ENCODE measurements around the gene TMBIM4.
"Not testable (repeated sequence)": the region's sequence is repeated elsewhere in the genome, so short reads cannot be mapped to it uniquely, and the experiment has no call there.

Gene TMBIM4

DNA sequence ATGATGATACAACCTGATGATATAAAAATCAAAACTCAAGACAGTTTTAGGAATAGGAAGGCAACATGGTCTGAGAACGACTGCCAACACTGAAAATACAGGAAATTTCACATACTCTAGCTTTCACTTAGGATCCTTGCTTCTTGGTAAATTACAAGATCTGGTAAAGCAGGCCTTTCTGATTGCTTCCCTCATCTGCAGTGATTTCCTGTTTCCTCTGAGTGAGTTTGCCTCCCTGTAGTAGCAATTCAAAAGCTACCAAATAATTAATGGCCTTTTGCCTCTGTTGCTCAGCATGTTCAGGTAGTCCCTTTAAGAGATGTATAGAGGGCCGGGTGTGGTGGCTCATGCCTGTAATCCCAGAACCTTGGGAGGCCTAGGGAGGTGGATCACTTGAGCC, 17.2 kb upstream of the TMBIM4 start:
- DNase-seq (ENCODE audit: insufficient read length, low spot score), result no peak
- FAIRE-seq, result no peak

DNA sequence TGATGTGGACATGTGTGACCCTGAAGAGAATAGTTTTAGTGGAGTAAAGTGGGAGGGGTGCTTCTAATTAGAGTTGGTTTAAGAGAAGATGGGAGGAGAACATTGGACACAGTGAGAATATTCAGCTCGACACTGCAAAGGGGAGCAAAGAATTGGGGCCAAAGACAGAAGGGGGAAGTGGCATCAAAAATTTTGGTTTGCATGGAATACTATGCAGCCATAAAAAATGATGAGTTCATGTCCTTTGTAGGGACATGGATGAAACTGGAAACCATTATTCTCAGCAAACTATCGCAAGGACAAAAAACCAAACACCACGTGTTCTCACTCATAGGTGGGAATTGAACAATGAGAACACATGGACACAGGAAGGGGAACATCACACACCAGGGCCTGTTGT, 15.0 kb upstream of the TMBIM4 start:
- not testable (repeated sequence) for DNase-seq (ENCODE audit: insufficient read length, low spot score); FAIRE-seq

DNA sequence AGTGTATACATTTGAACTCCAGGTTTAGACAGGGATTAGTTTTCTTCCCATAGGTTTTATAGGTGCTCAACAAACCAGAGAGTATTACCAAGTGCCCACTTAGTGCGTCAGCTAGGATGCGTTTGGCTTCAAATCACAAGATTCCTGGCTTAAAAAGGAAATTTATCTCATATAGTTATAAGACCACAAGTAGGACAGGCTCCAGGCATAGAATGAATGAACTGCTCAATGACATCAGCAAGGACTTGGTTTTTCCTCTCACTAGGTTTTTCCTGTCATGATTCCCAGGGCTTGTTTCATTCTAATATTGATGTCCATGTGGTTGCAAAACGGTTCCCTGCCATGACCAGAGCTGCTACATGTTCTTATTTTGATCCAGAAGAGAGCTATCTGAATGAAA, 13.2 kb upstream of the TMBIM4 start:
- FAIRE-seq (no peak), DNase-seq (ENCODE audit: insufficient read length, low spot score) (no peak)

DNA sequence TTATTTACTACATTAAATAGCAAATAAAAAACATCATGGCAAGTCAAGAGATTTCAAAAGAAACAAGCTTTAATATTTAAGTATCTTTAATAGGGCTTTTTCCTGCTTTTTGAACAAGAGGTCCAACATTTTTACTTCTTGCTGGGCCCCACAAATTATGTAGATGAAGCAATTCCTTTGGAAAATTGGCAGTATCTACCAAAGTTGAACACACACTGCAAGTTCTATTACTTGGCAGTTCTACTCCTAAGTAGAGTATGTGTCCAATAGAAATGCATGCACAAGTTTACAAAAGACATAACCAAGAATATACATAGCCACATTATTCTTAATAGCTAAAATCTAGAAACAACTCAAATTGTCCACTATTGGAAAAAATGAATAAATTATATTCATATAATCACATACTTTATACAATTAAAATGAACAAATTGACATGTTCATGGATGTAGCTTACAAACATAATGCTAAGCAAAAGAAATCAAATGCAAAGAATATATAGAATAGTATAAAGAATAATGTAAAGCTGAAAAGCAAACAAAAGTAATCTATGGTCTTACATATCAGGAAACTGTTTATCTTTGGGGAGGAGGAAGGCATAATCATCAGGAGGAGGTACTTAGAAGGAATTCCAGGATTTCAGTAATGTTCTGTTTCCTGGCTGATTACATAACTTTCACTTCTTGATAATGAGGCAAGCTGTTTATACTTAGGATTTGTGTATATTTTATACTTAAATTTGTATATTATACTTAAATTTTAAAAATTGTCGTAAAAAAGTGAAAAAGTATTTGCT, 6.5 kb upstream of the TMBIM4 start:
- no peak for FAIRE-seq

DNA sequence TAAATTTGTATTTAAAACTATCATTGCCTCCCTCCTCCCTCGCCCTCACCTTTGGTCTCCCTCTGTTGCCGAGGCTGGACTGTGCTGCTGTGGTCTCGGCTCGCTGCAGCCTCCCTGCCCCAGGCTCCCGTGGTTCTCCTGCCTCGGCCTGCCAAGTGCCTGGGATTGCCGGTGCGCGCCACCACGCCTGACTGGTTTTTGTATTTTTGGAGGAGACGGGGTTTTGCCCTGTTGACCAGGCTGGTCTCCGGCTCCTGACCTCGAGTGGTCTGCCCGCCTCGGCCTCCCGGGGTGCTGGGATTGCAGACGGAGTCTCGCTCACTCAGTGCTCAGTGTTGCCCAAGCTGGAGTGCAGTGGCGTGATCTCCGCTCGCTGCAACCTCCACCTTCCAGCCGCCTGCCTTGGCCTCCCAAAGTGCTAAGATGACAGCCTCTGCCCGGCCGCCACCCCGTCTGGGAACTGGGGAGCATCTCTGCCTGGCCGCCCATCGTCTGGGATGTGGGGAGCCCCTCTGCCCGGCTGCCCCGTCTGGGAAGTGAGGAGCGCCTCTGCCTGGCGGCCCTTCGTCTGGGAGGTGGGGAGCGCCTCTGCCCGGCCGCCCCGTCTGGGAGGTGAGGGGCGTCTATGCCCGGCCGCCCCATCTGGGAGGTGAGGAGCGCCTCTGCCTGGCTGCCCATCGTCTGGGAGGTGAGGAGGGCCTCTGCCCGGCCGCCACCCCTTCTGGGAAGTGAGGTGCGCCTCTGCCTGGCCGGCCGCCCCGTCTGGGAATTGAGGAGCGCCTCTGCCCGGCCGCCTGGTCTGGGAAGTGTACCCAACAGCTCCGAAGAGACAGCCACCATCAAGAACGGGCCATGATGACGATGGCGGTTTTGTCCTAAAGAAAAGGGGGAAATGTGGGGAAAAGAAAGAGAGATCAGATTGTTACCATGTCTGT, 4.9 kb upstream of the TMBIM4 start:
- DNase-seq (ENCODE audit: insufficient read length, low spot score); FAIRE-seq: not testable (repeated sequence)

More for the DNA sequence above, 6.5 kb upstream of the TMBIM4 start:
- no peak for DNase-seq (ENCODE audit: insufficient read length, low spot score)

DNA sequence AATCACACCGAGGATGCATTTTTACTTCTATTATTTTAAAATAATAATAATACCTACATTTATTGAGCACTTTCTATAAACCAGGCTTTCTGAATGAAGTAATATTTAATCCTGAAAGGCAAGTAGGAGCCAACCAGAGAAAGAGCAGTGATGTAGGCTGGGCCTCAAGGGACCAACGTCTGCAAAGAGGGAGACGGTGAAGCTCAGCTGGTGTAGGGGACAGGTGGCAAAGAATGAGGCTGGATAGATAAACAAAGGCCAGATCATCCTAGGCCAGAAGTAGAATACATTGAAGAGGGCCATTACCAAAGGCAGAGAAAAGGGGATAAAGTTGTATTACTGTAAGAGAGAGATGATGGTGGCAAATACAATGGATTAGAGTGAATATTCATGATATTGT, 810 bp upstream of the TMBIM4 start:
- DNase-seq (ENCODE audit: insufficient read length, low spot score), result no peak
- FAIRE-seq, result no peak

DNA sequence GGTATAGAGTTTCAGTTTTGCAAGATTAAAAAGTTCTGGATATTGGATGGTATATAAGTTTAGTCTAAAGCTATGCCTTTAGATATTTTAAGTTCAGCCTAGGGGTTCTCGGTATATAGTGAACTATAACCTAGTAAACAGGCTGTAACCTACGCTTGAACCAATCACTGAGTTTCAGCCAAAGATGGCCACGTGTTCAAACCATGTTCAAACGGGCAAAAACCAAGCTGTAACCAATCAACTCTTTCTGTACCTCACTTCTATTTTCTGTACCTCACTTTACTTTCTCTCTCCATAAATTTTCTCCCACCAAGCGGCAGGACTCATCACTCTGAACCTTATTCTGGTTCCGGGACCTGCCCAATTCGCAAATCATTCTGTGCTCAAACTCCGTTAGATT, 1.4 kb downstream of the TMBIM4 start:
- DNase-seq (ENCODE audit: insufficient read length, low spot score), result no peak
- no peak for FAIRE-seq

DNA sequence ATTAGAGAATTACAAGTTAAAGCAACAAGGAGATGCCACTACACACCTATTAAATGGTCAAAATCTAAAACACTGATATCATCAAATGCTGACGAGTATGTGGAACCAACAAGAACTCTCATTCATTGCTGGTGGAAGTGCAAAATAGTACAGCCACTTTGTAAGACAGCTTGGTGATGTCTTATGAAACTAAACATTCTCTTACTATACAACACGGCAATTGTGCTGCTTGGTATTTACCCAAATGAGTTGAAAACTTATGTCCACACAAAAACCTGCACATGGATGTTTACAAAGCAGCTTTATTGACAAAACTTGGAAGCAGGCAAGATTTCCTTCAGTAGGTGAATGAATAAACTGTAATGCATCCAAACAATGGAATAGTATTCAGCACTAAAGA, 3.2 kb downstream of the TMBIM4 start:
- no peak for FAIRE-seq
- no peak for DNase-seq (ENCODE audit: insufficient read length, low spot score)

DNA sequence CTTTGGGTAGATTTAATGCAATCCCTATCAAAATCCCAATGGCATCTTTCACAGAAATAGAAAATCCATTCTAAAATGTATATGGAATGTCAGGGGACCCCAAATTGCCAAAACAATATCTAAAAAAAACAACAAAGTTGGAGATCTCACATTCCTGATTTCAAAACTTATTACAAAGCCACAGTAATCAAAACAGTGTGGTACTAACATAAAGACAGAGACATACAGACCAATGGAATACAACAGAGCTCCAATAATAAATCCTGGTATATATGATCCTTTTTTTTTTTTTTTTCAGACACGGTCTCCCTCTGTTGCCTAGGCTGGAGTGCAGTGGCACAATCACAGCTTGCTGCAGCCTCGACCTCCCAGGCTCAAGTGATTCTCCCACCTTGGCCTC, 4.7 kb downstream of the TMBIM4 start:
- DNase-seq (ENCODE audit: insufficient read length, low spot score), result no peak
- FAIRE-seq, result no peak

DNA sequence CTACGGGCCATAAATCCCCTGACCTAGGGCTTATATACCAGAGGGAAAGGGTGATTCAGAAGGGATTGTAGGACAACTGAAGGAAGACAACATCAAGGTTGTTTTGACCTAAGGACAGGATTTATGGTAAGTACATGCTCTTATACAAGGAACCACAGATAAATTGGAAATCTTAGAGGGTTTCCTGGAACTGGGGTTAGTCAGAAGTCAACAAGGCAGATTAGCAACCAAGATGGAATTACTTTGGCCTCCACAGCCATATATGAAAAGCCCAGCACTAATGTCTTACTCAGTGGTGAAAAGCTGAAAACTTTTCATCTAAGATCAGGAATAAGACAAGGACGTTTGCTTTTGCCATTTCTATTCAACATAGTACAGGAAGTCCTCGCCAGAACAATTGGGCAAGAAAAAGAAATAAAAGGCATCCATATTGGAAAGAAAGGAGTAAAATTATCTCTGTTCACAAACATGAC, 5.4 kb downstream of the TMBIM4 start:
- DNase-seq (ENCODE audit: insufficient read length, low spot score) (no peak), FAIRE-seq (no peak)

DNA sequence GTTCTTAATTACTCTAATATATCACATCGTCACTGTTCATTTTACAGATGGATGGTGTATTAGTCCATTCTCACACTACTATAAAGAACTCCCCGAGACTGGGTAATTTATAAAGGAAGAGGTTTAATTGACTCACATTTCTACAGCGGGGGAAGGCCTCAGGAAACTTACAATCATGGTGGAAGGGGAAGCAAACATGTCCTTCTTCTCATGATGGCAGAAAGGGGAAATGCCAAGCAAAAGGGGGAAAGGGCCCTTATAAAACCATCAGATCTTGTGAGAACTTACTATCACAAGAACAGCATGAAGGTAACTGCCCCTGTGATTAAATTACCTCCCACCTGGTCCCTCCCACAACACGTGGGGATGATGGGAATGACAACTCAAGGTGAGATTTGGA, 6.5 kb downstream of the TMBIM4 start:
- FAIRE-seq, result no peak
- DNase-seq (ENCODE audit: insufficient read length, low spot score), result no peak

DNA sequence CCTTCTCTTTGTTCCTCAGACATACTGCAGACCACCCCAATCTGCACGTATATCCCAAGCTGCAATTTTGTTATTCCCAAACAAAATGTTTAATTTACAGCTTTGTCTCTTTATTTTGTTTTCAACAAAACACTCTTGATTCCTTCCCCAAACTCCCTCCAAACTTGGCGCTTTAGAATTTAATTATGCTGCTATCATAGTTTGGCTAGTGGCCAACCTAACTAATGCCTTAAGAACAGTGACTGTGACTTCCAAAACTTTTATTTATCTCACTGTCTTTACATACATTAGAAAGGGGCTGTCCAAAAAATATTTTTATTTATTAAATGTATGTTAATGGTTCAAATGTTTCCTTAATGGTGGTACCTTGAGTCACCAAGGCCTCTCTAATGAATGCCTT, 7.1 kb downstream of the TMBIM4 start:
- DNase-seq (ENCODE audit: insufficient read length, low spot score), result no peak
- FAIRE-seq, result no peak

DNA sequence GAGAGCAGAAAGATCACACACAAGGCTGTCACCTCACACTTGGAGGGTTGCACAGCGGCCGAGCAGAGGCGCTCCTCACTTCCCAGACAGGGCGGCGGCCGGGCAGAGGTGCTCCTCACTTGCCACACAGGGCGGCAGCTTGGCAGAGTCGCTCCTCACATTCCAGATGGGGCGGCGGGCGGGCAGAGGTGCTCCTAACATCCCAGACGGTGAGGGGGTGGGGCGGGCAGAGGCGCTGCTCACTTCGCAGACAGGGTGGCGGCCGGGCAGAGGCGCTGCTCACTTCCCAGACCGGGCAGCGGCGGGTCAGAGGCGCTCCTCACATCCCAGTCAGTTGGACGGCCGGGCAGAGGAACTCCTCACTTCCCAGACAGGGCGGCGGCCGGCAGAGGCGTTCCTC, 9.1 kb downstream of the TMBIM4 start:
- no peak for FAIRE-seq
- no peak for DNase-seq (ENCODE audit: insufficient read length, low spot score)

DNA sequence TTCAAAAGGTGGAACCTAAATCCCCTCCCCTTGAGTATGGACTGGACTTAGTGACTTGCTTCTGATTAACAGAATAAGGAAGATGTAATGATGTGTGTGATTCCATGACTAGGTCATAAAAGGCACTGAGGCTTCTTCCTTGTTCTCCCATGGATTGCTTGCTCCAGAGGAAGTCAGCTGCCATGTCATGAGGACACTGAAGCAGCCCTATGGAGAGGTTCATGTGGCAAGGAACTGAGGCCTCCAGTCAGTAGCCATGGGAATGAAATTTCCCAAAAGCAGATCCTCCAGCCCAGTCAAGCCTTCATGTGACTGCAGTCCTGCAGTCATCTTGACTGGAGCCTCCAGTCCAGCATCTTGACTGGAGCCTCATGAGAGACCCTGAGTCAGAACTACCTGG, 10.7 kb downstream of the TMBIM4 start:
- no peak for DNase-seq (ENCODE audit: insufficient read length, low spot score)
- no peak for FAIRE-seq

DNA sequence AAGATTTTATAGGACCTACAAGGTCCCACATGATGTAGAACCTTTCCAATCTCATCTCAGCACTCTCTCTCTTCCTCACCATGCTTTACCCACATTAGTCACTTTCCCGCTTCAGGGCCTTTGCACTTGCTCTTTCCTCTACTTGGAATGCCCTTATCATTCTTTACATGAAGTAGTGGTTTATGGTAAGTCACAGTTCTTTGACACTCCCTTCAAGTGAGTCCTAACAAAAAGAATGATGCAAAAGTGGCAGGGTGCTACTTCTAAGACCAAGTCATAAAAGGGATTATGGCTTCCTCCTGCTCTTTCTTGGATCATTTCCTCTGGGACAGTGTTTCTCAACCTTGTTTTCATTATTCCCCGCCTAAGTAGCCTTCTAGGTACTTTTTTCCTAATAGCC, 13.1 kb downstream of the TMBIM4 start:
- DNase-seq (ENCODE audit: insufficient read length, low spot score) (no peak), FAIRE-seq (no peak)

DNA sequence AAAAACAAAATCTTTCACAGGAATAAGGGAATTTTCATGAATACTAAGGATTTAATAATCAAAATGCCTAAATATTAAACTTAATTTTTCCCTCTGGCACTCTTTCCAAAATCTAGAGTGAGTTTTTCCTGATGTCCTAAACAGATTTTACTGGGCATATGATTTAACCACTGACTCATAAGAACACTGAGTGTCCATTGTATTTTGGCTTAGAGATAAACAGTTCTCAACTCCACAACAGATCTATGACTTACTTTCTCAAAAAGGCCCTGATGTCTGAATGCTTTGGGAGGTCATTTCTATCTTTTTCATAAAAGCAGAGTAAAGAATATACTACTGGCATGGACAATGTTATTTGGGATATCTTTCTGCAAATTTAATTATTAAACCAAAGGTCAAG, 15.0 kb downstream of the TMBIM4 start:
- DNase-seq (ENCODE audit: insufficient read length, low spot score) (no peak), FAIRE-seq (no peak)

DNA sequence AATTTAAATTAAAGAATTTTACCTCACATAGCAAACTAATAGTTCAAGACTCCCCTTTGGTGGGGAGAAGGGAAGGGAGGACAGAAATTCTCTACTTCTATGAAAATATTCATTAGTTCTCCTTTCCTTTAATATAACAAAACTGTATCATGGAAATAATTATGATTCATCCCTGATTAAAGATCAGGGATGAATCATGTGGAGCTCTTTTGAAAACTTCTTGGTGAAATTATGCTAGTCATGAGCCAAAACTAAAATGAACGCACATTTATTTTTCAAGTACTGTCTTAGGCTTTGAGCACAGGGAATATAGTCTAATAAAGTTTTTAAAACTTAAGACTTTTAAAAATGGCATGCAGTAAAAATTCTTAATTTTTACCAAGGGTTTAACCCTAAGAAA, 17.1 kb downstream of the TMBIM4 start:
- DNase-seq (ENCODE audit: insufficient read length, low spot score), result no peak
- FAIRE-seq, result no peak

DNA sequence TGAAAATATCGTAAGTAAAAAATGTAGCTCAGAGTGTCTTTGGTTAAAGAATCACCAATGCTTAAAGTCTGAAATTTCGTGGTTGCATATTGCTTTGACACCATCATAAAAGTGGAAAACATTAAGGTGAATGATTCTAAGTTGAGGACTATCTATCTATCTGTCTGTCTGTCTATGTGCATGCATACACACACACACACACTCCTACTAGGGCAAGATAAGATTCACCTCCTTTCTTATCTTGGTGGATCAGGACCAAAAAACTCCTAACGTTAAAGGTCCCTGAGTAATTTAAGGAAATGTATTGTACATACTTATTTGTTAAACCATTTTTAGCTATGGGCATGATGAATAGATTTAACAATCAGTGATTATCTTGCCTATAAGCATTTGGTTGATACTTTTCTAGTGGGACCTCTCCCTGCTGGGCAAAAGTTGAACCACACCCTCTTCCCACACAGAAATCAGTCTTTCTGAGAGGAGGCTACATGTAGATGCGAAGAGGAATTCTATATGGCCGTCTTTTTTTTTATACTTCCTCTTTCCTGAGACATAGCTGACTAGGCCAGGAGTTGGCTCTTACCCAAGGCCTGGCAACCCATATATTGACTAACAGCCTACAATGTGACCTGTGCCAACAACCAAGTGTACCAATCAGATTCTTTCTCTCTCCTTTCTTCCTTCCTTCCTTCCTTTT, 19.9 kb downstream of the TMBIM4 start:
- DNase-seq (ENCODE audit: insufficient read length, low spot score), result no peak

DNA sequence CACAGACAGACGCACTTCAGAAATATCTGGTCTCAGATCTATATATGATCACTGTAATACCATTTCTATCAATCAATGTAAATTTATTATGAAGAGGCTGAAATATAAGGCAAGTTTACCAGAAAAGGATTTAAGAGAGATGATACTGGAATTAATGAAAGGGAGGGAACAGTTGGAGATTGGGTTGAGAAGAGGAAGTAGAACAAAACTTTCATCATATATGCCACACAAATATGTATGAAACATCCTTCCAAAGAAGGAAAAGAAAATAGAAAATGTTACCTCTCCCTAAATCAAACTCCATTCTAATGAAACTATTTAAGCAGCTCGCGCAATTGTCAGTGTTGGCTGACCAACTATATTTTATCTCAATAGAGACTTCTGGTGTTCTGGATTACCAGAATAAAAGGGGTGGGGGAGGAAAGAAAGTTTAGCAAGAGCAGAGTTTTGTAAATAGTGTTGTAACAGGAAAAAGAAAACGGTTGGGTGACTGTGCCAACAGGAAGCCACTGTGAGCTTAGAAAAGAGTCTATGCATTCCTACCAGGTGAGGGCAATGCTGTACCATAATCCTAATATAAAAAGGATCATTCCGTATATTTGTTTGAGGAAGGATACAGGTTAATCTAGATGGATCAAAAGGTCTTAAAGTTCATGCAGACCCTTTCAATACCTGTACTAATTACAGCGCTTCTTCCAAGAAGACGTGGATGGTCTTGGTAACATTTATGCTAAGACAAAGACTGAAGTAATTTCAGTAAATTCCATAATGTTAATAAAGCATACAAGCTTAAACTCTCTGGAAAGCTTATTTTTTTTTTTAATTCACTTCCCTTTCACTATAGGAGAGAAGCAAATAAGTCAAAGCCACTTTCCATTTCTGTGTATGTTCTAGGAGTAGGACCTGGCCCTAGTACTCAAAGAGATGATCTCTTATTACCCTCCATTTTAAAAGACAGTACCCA, 24.7 kb downstream of the TMBIM4 start:
- FAIRE-seq (no peak), DNase-seq (ENCODE audit: insufficient read length, low spot score) (peak; percentile 38)

More for the DNA sequence above, 19.9 kb downstream of the TMBIM4 start:
- no peak for FAIRE-seq

DNA sequence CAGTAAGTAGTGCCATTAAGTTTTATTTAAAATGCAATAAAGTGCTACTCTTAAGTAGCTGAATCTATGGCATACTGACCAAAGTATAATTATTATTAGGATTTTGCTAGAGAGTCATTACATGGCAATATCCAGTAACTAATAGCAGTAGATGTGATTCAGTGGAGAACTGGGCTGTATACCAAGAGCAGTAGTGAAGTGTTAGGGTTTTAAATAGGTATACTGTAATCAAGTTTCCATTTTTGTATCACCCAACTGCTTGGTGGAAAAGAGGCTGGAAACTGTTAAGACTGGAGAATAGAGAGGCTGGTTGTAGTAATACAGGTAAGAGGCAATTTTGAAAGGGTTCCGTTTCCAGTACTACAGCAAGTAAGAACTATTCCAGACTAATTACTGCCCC, 25.9 kb downstream of the TMBIM4 start:
- DNase-seq (ENCODE audit: insufficient read length, low spot score) (no peak), FAIRE-seq (no peak)

Measured in HTR-8/SVneo (cell line).